NCI-H526 (cell line): ENCODE measurements around the gene IL1R2.
A peak's percentile ranks its signal among the peaks of the same experiment; 100 is the strongest.

ENCODE experiments used
- DNase-seq, 2 experiments: peaks; one replicate each; lab custom pipeline; 2025; lab: John Stamatoyannopoulos, UW

IL1R2 gene

DNA sequence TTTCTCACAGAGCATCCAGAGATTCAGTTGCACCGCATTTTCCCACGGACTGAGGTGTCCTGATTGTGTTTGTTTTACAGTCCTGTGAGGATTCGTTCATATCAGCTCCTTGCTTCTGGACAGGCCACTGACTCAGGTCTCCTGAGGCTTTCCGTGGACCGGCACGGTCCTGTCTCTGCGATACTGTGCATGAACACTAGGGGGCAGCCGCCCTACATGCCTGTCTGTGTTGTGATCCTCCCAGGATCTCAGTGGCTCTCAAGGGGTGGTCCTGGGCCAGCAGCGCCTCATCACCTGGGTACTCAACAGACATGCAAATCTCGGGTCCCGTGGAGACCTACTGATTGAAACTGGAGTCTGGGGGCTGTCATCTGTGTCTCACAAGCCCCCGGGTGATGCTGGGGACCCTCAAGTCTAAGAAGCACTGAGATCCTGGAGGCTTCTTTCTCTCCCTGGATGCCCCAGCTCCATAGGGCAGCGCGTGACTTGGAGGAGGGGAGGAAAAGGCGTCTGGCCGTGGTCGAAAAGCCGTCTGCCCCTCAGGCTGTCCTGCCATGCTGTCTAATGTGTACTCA is 28.9 kb downstream of the IL1R2 start:
- DNase-seq: peak; percentile 63 to 84

DNA sequence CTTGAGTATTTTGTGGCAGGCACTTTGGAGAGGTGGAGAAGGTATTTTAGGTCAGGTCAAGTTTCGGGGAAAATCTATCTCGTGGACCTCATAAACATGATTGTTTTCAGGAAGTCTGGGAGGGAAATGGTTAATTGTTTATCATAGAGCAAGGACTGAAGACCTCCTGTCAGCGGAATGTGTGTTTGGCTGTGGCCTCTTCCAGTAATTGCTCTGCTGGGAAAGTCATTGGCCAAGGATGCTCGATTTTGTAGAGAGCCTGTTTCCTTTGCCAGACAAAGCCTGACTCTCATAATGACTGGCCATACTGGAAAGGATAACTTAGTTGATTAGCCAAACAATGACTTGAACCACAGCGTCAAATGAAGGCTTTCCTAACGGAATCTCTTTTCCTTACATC is 30.0 kb downstream of the IL1R2 start:
- DNase-seq: no peak

DNA sequence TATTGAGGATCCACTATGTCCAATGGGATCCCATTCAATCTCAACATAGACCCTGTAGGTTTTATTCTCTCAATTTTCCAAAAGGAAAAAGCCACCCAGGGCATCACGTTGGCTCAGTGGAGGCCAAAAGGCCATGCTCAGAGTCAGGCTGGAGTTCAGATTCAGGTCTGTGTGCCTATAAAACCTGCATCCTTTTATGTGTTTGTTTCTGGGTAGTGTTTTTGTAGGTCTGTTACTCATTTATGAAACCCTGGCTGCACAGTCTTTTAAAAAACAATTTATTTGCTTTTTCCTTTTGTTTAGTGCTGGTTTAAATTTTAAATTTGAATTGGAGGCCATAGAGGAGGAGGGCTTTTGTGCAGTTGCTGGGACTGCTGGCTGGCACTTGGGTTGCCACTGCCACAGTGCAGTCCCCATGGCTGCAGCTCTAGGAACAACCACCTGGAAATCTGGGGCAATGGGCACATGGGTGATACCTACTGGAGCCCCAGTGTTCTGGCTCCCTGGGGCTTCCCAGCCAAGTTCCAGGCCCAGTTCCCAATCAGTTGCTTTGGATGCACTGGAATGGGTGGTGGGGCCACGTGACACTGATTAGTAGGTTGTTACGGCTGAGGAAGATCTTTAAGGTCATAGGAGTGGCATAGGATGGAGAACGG is 31.3 kb downstream of the IL1R2 start:
- DNase-seq: no peak

- DNase-seq: no peak
Observed at GRCh38 chr2:102024410-102024809, 32.6 kb downstream of the IL1R2 start.

- DNase-seq: no peak
Observed at GRCh38 chr2:102025016-102025501, 33.3 kb downstream of the IL1R2 start.

DNA sequence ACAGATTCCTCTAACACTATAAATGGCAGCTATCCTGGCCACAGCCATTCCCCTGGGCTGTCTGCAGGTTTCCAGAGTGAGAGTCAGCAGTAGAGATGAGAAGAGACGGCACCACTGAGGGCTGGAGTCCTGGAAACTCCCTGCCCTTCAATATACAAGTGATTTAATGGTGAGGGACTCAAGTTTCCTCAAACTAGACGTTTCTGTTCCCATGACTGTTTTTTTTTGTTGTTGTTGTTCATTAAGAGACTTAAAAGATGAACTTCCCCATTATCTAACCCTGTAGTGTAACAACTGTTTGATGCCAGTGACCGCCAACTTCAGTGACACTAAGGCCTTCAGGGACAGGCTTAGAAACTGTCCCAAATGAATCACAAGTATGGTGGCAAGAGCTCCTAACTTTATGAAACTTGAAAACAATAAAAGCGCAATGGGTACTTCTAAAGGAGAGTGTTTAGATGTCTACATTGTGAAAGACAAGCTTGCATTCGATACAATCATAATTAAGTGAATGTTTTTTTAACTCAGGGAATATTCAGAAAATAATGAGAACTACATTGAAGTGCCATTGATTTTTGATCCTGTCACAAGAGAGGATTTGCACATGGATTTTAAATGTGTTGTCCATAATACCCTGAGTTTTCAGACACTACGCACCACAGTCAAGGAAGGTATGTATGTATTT is 34.0 kb downstream of the IL1R2 start:
- DNase-seq: no peak

GRCh38 chr2:102027036-102027980 is 35.5 kb downstream of the IL1R2 start:
- DNase-seq: no peak

DNA sequence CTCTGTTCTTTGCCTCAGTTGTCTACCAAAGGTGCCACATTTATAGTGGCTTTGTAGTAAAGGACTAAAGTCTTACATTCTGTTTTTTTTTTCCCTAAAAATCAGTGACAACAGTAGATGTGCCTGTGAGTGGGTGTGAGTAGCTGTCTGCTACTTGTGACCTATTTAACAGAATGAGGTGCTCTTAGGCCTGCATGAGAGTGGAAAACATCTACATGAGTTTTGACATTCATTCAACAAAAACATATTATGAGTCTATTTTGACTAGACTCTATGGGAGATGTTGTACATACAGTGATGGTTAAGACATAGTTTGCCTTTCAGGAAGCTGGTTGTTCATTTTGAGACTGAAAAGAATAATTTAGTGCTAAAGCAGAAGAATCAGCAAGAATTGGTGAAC is 36.7 kb downstream of the IL1R2 start:
- no peak for DNase-seq

DNA sequence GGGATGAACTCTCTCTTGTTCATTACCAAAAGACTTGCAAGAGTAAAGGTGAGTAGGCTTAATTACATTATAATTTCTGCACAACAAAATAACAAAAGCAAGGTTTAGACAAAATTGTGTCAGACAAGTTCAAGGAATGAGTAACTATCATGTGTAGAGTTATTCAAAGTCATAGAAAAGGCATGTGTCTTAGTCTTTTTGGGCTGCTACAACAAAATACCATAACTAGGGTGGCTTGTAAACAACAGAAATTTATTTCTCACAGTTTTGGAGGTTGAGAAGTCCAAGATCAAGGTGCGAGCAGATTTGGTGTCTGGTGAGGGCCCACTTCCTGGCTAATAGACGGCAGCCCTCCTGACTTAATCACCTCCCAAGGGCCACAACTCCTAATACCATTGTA is 37.6 kb downstream of the IL1R2 start:
- no peak for DNase-seq

DNA sequence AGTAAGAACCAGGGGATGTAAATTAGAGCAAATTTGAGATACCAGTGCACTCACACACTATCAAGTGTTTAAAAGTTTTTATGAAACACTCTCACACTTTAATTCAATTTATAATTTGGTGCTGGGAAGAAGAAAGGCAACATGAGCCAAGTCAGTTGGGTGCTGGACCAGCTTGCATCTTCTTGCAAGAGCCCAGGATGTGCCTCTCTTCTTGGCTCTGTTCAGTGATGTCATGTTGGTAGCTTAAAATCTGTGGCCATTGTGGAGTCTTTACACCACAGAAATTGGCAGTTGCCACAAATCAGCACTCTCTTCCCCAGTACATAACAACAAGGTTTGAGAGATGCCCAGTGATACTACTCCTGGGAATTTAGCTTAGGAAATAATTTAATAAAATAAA is 38.2 kb downstream of the IL1R2 start:
- DNase-seq: no peak

GRCh38 chr2:102030502-102030854 is 38.7 kb downstream of the IL1R2 start:
- no peak for DNase-seq

- no peak for DNase-seq
Observed at GRCh38 chr2:102030855-102031527, 39.2 kb downstream of the IL1R2 start.

GRCh38 chr2:102032368-102033030 is 40.7 kb downstream of the IL1R2 start:
- DNase-seq: no peak

DNA sequence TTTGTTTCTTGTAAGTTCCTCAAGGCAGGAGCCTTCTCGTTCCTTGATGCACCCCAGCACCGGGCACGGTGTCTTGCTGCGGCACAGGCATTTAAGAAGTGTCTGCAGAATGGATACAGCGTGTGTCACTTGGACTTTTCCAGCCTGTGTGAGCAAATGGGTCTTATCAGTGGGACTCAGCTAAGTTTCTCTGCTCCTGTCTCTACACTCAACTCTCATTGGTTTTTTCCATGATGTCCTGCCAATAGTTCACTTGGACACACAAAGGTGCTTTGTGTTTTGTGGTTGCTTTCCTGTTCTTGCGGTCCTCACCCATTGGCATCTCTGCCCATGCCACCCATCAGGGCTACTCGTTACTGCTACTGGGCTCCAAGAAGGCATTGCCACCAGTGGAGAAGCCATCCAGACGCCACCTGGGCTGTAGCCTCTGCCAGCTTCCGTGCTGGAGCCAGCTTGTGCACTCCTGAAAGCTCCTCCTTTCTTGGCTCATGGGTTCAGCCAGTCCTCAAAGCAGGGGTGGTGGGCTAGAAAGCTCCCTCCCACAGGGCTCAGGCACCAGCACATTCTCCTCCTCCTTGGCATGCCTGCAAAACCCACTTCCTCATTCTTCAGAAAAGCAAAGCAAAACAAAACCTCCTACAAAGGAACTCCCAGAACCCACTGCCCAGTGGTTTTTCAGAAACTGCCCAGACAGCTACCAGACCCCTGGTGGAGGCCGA is 41.4 kb downstream of the IL1R2 start:
- DNase-seq: no peak

- no peak for DNase-seq
Observed at GRCh38 chr2:102033750-102034682, 42.3 kb downstream of the IL1R2 start.

- DNase-seq: no peak
Observed at GRCh38 chr2:102034683-102035548, 43.2 kb downstream of the IL1R2 start.

- DNase-seq: no peak
Observed at GRCh38 chr2:102037681-102038080, 45.9 kb downstream of the IL1R2 start.

GRCh38 chr2:102040229-102040628 is 48.5 kb downstream of the IL1R2 start:
- no peak for DNase-seq
